HS-5 (cell line): ENCODE measurements around the gene CGNL1.

ENCODE experiments used
- DNase-seq: peaks from one replicate; pipeline ENCODE4 v3.0.0-alpha.2; 2012; ENCODE audit warnings: low read depth

The CGNL1 gene

DNA sequence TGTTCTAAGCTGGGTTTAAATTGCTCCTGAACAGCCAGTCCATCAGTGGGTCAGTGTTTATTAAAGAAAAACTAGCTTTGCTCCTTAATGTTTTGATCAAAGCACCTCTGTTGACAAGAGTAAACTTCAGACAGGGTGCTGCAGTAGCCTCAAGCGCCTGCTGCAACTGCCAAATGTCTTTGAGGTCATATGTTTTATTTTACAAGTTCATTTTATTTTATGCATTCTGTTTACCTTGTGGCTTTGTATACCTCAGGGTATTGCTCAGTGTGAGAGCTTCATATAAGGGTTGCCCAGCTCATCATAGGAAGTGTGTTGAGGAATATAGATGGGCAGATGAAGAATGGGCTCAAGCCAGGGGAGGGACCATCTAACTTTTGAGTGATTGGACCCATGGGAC, 223.9 kb downstream of the CGNL1 start:
- DNase-seq, result no peak
